HG03520 (cell line): ENCODE results near the gene MAST4.

Source experiments
- ATAC-seq: cut with Tn5 transposase; IDR thresholded peaks from one replicate; pipeline ENCODE4 v1.9.1; 2021; ENCODE audit warnings: mild to moderate bottlenecking, moderate library complexity; ENCODE audit not compliant: unreplicated experiment

Gene MAST4

DNA sequence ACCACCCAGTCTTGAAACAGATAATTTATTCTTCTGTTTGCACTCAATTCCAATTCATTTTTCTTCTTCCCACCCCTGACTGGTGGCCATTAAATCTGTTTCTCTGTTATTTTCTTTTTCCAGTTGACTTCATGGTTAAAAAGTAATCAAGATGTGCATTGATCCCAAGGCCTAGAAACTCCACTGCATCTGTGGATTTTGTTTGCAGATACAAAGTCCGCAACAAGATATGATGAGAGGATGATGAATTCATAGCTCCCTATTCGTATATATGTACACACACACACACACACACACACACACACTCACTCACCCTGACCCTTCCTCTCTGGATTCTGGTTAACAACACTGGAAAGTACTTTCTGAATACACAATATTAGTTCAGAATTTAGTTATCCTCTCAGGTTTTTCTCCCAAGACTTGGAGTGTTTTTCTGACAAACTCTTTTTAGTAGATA, 548.0 kb downstream of the MAST4 start:
- no peak for ATAC-seq

DNA sequence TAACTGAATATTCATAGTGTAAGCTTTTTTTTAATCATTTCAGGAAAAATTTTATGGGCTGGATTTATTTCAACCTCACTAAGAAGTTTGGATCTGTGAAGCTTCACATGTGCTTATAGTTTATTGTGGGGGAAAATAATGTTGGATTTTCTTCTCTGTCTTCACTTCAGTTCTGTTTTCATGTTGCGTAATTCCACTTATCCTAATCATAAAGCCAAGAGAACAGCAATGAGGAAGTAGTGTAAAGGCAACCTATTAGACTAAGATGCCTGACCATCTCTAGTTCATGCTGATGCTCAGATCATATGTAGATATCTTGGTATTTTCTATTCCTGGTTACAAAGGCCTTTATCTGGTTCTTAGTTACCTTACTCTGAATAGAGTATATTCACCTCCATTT, 550.4 kb downstream of the MAST4 start:
- no peak for ATAC-seq

- no peak for ATAC-seq
Measured at GRCh38 chr5:67146981-67147380, 550.8 kb downstream of the MAST4 start.

DNA sequence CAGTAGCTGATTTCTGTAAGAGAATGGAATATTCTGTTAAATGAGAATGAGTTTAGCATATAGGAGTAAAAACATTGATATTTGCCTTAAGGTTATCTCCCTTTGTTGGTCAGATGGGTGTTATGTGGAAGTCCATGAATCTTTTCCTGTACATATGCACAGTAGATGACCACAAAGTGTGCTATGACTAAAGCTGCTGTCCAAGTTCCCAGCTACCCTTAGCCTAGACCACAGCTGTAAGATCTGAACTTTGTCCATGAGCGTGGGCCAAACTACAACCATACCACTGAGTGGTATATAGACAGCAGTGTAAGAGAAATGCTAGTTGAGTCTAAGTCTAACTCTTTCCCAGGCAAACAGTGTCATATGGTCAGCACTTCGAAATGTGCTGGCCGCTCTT, 551.6 kb downstream of the MAST4 start:
- no peak for ATAC-seq

DNA sequence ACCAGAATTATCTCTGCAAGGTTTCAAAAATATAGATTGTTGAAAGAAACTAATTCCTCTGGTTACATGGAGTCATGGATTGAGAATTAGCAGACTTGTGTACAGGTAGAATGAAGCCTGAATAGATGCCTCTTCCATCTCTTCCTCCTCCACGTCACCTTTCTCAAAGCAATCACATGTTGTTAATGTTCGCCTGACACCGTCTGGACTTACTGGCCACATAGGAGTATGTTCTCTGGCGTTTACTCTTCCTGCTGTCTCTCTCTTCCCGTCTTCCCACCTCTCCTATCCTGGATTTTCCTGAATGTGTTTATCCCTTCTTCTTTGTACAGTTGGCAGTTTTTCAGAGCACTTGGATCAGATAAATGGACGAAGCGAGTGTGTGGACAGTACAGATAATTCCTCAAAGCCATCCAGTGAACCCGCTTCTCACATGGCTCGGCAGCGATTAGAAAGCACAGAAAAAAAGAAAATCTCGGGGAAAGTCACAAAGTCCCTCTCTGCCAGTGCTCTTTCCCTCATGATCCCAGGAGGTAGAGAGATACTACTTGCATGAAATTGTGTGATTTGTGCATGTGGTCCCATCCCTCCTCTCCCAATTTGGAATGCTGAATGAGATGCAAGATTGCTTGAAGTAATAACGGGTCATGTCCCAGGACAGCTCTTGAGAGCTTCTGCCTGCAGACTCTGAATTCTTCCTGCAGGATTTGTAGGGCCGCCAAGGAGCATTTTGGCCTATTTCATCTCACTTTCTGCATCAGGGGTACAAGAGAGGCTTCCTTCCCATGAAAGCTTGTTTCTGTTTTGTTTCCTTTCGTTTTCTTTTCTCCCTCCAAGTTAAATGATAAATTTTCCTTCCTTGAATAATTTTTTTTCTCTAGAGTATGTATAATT, 553.1 kb downstream of the MAST4 start:
- ATAC-seq = no peak

DNA sequence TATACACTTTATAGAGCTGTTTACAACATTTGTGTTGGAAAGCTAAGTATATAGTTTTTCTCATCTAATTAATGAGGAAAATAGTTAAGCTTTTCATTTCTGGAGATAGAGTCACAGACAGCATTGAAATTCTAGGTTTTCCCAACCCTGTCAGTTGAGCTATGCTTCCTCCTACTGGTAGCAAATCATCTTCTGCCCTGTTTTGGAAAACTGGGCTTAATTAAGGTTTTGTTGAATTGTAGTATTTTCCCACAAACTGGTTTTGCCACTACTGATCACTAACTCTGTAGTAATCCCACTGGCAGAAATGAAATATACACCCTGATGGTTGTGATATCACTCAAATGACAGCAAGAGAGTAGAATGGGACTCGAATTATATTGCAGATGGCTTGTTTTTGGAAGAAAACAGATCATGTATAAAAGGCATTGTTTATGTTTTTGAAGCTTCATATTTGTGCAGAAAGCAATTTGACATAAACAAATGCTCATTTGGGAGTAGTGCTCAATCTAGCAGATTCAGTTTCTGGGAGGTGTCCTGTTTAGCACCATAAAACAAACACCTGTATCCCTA, 553.8 kb downstream of the MAST4 start:
- no peak for ATAC-seq

DNA sequence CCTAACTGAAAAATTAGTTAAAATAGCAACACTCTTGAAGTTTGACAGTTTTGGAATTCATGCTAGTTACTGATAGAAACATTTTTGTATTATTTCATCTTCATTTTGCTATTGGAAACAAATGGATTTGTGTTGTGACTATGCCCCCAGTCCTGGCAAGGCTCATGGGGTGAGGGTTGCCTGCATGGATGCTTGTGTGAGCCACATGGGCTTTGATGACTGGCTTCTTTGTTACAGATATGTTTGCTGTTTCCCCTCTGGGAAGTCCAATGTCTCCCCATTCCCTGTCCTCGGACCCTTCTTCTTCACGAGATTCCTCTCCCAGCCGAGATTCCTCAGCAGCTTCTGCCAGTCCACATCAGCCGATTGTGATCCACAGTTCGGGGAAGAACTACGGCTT, 556.2 kb downstream of the MAST4 start:
- no peak for ATAC-seq

- ATAC-seq = no peak
Measured at GRCh38 chr5:67153292-67153691, 557.1 kb downstream of the MAST4 start.

DNA sequence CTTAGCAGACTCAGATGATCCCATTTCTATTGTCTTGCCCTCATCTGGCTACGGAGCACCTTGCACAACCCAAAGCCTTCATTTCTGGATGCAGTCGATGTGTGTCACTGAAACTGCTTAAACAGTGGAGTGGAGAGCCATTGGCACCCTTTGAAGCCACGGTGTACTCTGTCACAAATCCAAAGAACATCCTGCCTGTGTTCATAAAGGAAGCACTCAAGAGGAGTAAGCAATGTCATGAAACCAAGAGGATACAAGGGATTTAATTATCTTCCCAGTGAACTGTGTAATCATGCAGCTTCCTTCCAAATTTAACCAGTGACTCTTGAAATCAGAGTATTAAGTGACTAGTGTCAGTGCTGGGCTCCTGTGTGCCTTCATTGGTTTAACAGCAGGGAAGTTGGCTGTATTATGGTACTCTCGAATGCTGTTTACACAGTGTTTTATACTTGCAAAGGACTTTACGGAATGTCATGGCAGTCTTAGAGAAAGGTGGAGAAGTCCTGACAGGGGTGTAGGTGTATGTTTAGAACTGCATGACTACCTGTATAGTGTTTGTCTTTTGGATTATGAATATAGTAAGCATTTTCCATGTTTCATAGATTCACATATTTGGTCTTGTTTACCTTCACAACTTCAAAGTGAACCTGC, 558.5 kb downstream of the MAST4 start:
- ATAC-seq = no peak

GRCh38 chr5:67156976-67157583, 560.9 kb downstream of the MAST4 start:
- ATAC-seq = no peak

- ATAC-seq = no peak
Measured at GRCh38 chr5:67160272-67160671, 564.1 kb downstream of the MAST4 start.

DNA sequence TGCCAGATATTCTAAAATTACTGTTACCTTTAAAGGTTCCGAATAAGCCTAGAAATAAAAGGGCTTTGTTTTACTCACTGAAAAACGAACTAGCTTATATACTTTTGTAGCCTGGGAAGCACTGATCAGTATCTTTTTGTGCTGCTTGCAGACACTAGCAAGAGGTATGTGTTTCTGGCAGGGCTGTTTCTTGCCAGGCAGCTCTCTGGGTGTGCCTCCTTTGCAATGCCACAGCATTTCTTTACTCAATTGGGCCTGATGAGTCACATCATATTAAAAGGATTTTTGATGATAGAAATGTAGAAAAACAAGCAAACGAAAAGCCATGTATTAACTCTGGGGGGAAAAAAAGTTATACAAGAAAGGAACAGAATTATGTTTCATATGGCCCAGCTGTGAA, 564.8 kb downstream of the MAST4 start:
- ATAC-seq = no peak

- no peak for ATAC-seq
Measured at GRCh38 chr5:67161767-67162166, 565.6 kb downstream of the MAST4 start.

GRCh38 chr5:67163231-67163756, 567.1 kb downstream of the MAST4 start:
- no peak for ATAC-seq

GRCh38 chr5:67163863-67164595, 567.8 kb downstream of the MAST4 start:
- no peak for ATAC-seq

GRCh38 chr5:67164856-67165525, 568.8 kb downstream of the MAST4 start:
- ATAC-seq = no peak

DNA sequence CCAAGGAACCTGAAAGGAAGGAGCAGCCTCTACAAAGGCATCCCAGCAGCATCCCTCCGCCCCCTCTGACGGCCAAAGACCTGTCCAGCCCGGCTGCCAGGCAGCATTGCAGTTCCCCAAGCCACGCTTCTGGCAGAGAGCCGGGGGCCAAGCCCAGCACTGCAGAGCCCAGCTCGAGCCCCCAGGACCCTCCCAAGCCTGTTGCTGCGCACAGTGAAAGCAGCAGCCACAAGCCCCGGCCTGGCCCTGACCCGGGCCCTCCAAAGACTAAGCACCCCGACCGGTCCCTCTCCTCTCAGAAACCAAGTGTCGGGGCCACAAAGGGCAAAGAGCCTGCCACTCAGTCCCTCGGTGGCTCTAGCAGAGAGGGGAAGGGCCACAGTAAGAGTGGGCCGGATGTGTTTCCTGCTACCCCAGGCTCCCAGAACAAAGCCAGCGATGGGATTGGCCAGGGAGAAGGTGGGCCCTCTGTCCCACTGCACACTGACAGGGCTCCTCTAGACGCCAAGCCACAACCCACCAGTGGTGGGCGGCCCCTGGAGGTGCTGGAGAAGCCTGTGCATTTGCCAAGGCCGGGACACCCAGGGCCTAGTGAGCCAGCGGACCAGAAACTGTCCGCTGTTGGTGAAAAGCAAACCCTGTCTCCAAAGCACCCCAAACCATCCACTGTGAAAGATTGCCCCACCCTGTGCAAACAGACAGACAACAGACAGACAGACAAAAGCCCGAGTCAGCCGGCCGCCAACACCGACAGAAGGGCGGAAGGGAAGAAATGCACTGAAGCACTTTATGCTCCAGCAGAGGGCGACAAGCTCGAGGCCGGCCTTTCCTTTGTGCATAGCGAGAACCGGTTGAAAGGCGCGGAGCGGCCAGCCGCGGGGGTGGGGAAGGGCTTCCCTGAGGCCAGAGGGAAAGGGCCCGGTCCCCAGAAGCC, 569.6 kb downstream of the MAST4 start:
- peak; percentile 87 for ATAC-seq

GRCh38 chr5:67166460-67167285, 570.5 kb downstream of the MAST4 start:
- ATAC-seq = peak; percentile 35
